Glomerular visceral epithelial cell (primary cell): ENCODE measurements around the gene RBM10.

Source experiments
- DNase-seq: peaks from one replicate; pipeline ENCODE4 v3.0.0-alpha.2; 2016; ENCODE audit errors: extremely low spot score

RBM10 gene

DNA sequence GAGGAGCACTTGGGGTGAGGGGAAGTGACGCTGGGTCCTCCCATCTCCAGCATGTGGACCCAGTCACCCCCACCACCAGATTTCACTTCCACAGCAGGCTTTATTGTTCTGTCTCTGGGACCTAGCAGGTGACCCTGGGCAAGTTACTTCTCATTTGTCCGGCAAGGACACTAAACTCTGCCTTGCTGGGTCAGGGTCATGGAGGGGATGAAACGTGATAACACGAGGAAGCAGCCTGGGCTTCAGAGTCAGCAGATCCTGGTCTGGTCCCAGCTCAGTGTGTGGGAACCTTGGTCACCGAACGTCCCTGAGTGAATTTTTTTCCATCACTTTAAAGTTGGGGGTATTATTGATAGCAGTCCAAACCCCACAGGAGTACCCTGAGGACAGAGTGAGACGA, 52.5 kb downstream of the RBM10 start:
- DNase-seq: no peak

GRCh38 chrX:47198026-47198686, 53.1 kb downstream of the RBM10 start:
- DNase-seq: no peak

GRCh38 chrX:47198687-47199080, 53.7 kb downstream of the RBM10 start:
- DNase-seq: no peak

- no peak for DNase-seq
These were observed 54.3 kb downstream of the RBM10 start for GRCh38 chrX:47199286-47199685.

GRCh38 chrX:47200385-47201150, 55.5 kb downstream of the RBM10 start:
- no peak for DNase-seq

GRCh38 chrX:47201345-47201944, 56.4 kb downstream of the RBM10 start:
- DNase-seq: no peak

GRCh38 chrX:47202316-47202715, 57.3 kb downstream of the RBM10 start:
- DNase-seq: no peak

- no peak for DNase-seq
These were observed 57.9 kb downstream of the RBM10 start for GRCh38 chrX:47202877-47203276.

- DNase-seq: no peak
These were observed 59.9 kb downstream of the RBM10 start for GRCh38 chrX:47204970-47205369.

- DNase-seq: no peak
These were observed 61.3 kb downstream of the RBM10 start for GRCh38 chrX:47206316-47206715.

DNA sequence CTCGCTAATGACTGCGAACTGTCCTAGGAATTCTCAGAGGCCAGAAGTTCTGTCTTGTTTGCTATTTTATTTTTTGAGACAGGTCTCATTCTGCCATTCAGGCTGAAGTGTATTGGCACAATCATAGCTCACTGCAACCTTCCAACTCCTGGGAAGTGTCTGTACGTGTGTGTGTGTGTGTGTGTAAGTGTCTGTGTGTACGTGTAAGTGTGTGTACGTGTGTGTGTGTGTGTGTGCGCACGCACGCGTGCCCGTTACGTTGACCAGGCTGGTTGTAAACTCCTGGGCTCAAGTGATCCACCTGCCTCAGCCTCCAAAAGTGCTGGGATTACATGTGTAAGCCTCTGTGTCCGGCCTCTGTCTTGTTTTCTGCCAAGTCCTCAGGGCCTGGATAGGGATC, 63.1 kb downstream of the RBM10 start:
- DNase-seq: no peak

DNA sequence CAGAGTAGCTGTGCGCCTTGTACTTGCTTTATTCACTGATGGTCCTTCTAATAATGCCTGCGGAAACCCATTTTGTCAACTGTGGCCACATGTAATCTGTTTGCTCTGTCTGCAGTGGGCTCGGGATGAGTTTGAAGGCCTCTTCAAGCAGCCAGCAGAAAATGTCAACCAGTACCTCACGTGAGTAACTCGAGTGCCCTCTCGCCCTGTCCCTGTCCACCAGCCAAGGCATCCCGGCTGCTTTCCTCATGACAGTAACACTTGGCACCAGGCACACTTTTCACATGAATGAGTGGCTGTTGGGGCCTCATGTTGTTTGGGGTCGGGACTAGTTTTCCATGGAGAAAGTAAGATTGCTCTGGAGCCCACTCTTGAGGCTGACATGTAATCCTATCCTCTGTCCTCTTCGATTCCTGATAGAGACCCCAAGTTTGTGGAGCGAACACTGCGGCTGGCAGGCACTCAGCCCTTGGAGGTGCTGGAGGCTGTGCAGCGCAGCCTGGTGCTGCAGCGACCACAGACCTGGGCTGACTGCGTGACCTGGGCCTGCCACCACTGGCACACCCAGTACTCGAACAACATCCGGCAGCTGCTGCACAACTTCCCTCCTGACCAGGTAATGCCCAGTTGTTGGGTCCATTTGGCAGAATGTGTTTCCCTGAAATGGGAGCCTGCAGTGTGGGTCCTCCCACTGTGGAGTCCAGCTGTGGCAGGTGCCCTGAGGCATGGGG, 64.7 kb downstream of the RBM10 start:
- DNase-seq: no peak

GRCh38 chrX:47210661-47211425, 65.8 kb downstream of the RBM10 start:
- DNase-seq: no peak

DNA sequence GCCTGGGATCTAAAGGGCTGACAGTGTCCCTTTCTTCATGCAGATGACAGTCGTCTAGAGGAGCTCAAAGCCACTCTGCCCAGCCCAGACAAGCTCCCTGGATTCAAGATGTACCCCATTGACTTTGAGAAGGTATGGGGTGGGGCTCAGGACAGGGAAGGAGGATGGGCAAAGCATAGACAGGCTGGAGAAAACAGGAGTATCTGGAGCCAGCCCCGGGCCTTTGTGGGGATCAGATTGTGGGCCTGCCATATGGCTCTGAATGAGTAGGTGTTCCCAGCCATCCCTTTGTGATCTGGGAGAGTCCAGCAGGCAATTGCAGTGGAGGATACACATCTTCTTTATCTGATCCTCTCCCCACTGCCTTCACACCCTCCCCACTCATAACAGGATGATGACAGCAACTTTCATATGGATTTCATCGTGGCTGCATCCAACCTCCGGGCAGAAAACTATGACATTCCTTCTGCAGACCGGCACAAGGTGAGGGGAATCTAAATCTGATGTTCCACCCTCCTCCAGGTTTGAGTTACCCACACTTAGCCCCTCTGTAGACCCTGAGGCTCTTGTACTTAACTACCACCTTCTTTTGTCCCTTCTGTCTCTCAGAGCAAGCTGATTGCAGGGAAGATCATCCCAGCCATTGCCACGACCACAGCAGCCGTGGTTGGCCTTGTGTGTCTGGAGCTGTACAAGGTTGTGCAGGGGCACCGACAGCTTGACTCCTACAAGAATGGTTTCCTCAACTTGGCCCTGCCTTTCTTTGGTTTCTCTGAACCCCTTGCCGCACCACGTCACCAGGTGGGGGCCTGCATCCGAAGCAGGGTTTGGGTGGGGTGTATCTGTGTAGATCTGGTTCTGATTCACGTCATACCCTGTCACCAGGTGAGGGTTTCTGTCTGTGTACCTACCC, 67.6 kb downstream of the RBM10 start:
- no peak for DNase-seq

GRCh38 chrX:47214435-47215077, 69.5 kb downstream of the RBM10 start:
- DNase-seq: no peak

DNA sequence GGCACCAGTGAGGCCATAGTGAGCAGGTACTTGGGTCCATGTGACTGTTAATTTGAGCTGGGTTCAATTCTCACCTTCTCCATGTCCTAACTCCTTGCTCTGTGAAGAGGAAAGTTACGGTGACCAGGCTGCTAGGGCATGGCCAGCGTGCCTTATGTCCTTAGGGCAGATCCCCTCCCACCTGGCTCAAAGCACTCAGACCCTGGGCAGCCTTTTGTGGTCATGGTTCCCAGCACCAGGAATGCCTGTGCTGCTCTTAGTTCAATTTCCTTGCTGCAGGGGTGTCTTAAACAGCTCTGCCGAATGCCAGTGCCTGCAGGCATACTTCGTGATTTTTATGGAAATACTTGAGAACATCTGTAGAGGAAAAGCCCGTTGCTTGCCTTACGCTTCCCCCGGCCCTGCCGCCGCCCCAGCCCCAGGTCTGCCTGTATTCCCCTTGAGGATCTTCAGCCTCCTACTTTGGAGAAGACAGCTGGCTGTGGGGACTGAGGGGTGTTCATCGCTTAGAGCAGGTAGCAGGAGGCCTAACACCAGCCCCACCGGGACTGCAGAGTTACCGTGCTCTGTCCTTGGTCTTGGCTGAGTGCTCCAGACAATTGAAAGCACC, 70.4 kb downstream of the RBM10 start:
- DNase-seq: no peak

GRCh38 chrX:47216393-47216925, 71.4 kb downstream of the RBM10 start:
- no peak for DNase-seq

- DNase-seq: peak; percentile 48
These were observed 72.3 kb downstream of the RBM10 start for GRCh38 chrX:47217121-47217851.

DNA sequence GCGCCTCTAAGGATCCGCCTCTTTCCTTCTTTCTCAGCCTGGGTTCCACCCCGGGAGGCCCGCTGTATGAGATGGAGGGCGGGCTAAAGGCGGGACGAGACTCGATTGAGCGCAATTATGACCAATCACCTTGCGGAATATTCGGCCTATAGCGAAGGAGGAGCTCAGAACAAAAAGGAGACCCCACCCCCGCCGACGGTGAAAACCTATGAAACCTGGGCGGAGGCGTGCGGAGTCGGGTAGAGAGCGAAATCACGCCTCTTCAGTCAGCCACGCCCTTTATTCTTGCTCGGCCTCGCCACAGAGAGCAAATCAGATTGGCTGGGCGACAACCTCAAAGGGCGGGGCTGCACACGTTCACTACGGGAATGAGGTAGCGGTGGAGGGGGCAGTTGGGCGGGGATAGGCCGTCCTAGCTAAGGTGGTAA, 72.8 kb downstream of the RBM10 start:
- peak; percentile 98 for DNase-seq
